ENCODE measurements around the gene AIDA.
"Not testable (repeated sequence)": the region's sequence is repeated elsewhere in the genome, so short reads cannot be mapped to it uniquely, and the experiment has no call there.

AIDA gene, protein sequence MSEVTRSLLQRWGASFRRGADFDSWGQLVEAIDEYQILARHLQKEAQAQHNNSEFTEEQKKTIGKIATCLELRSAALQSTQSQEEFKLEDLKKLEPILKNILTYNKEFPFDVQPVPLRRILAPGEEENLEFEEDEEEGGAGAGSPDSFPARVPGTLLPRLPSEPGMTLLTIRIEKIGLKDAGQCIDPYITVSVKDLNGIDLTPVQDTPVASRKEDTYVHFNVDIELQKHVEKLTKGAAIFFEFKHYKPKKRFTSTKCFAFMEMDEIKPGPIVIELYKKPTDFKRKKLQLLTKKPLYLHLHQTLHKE

DNA sequence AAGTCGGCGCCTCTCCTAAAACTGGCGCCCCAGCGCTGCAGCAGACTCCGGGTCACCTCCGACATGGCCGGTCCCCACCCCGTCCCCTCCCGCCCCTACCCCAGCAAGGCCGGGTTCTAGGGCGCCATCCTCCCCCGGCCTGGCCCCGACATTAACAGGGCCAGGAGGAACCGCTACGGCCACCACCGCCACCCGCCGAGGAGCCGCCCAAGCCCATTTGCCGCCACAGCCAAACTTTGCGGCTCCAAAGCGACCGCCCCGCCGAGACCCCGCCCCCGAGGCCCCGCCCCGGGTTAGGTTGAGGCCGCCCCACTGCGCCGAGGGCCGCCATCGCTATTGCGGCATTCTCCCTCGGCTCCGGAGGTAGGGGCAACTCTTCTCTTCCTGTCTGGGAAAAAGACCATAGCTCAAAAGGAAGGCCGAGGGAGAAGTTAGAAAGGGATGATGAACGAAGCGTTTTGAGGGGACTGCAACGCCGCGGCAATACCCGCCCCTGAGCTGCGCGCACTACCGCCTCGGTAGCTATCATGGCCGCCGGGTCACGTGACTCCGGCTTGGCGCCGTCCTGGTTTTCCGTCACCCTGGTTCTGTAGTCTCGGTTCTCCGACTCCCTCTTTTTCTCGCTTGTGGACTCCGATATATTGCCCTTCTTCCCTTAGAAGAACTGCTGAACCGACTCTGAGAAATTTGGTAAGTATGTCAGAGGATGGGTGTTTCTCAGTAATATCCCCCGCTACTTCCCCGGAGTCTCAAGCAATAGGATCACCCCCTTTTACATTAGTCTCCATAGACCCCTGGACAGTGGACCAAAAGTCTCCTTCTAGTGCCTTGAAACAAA, at the start of gene AIDA, which contains the start of gene BROX:
Gene AIDA, minus strand, starts transcription at position 239 of the 838 bp plus-strand sequence. Its CDS starts 174 bp downstream, at position 65.
Gene BROX, plus strand, starts transcription at position 312 of the 838 bp plus-strand sequence. CDS start 3,136 bp downstream, outside the sequence.
- DNase-seq (ENCODE audit: low read depth) = no peak

- no peak for DNase-seq (ENCODE audit: low read depth)
Observed at GRCh38 chr1:222761083-222761482, 48.8 kb upstream of the AIDA start.

DNA sequence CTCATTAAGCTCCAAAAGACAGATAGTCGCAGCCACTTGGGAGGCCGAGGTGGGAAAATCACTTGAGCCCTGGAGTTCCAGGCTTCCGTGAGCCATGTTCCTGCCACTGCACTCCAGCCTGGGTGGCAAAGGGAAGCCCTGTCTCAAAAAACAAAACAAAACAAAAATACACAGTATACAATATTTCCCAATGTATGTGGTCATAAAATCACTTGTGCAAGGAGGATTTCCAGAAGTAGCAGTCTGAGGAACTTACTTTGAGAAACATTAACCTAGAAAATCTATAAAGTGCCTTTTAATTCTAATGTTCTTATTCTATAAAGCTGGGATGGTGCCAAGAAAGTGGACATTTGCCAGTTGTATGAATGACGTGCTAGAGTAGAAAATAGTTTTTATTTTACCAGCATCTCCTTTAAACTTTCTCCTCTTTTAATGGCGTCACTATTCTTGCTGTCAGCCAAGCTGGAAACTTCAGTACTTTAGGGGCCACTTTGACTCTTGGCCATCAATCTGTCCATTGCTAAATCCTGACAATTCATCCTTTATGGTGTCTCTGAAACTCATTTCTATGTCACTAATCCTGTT, 47.3 kb upstream of the AIDA start:
- DNase-seq (ENCODE audit: low read depth) = no peak

- DNase-seq (ENCODE audit: low read depth) = no peak
Observed at GRCh38 chr1:222757646-222758268, 45.5 kb upstream of the AIDA start.

GRCh38 chr1:222754366-222755139, 42.3 kb upstream of the AIDA start:
- DNase-seq (ENCODE audit: low read depth) = peak; percentile 58

DNA sequence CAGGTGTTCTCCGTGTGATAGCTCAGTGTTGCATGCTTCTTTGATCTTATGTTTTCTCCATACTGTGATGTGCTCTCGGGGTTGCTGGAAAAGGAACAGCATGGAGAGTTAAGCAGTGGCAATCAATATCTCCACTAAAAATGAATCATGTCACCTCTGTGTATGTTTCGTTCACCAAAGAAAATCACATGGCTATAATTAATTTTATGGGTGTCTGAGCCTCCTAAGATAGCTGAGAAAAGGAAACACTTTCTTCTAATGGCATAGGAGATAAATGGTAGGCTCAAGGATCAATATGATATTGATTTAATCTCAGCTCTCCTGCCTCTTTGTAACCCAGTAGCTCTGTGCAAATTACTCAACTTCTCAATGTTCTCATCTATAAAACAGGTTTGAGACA, 39.0 kb upstream of the AIDA start:
- DNase-seq (ENCODE audit: low read depth) = no peak

GRCh38 chr1:222750651-222751050, 38.4 kb upstream of the AIDA start:
- DNase-seq (ENCODE audit: low read depth) = no peak

DNA sequence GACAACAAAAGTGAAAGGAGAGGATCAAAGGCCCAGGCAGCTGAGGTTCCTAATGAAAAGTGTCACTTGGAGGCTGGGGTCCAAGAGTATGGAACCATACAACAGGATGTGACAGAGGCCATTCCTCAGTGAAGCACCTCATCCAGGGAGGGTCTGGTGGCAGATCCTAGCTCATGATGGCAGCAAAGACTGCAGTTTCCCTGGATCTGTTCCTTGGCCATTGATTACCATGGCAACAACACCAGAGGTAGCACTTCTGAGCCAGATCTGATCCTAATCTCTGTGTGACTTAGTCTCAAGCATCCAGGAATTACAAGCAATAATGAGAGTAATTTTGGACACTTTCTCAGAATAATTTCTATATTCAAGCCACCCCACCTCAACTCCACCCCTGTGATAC, 37.6 kb upstream of the AIDA start:
- DNase-seq (ENCODE audit: low read depth) = no peak

DNA sequence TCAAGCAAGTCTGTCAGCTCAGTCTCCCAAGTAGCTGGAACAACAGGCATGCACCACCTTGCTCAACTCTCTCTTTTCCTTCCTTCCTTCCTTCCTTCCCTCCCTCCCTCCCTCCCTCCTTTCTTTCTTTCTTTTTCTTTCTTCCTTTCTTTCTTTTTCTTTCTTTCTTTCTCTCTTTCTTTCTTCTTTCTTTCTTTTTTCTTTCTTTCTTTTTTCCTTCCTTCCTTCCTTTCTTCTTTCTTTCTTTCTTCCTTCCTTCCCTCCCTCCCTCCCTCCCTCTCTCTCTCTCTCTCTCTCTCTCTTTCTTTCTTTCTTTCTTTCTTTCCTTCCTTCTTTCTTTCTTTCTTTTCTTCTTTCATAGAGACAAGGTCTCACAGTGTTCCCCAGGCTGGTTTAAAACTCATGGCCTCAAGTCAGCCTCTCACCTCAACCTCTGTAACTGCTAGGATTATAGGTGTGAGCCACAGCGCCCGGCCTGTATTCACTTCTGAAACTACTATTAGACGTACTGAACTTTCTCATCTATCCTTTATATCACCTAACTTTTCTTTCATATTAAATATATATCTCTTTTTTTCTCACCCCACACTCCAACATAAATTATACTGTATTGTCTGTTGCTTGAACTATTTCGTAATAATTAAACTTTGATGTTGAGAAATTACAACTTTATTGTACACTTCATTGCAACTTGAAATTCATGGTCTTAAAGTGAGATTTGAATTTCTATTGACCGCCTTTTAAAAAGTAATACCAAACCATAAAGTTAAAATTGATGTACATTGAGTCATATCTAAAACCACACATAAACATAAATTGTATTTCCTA, 29.6 kb upstream of the AIDA start:
- not testable (repeated sequence) for DNase-seq (ENCODE audit: low read depth)

- no peak for DNase-seq (ENCODE audit: low read depth)
Observed at GRCh38 chr1:222739929-222740328, 27.6 kb upstream of the AIDA start.

DNA sequence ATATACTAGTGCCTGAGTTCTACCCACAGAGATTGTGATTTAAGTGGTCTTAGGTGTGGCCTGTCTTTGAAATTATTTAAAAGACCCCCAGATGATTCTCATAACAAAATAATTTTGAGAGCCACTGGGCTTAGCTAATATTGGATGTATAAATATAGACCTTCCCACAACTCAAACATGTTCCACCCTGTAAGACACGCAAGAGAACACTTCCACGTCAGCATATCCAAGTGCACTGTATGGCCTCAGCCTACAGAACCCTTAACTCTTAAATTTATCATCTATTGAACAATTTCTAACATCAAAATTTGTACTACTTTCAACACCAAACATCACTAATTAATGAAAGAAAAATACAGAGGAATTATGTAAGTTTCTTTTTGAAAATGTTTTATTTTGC, 27.2 kb upstream of the AIDA start:
- DNase-seq (ENCODE audit: low read depth) = no peak

GRCh38 chr1:222736972-222737371, 24.7 kb upstream of the AIDA start, which contains the start of gene FAM177B:
Gene FAM177B, plus strand, starts transcription at chr1:222737202. Its CDS starts 9,344 bp downstream, at chr1:222746546.
- DNase-seq (ENCODE audit: low read depth) = no peak

DNA sequence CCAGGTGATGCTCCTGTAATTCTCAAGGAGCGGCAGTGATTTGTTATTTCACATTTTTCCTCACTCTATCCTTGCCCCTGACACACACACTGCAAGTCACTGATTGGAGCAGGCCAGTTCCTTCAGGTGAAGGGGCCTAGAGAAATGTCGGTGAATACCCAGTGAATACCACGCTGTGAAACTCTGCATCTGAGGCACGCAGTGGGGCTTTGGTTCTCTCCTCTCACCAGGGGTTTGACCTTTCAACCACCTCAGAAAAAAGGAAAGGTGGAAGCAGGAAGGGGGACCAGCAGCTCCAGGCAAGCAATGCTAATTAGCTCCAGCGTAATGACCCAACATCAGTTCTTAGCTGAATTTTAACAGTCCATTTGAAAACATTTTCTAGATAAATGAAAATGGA, 24.2 kb upstream of the AIDA start:
- DNase-seq (ENCODE audit: low read depth) = no peak

DNA sequence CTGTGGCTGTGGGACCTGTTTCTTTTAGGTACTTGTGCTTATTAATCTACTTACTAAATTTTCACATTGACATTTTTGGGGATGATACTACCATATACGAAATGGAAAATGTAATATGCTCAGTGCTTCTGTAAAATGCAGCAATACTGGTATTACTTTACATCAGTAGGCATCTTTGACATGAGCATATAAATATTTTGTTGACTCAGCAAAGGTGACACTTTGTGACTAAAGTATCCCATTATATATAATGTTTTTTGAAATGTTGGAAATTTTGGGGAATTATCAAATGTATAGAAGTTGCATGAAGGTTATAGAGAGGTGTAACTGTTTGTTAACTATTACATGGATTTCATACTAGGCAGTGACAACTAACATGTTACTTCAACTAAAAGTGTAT, 22.4 kb upstream of the AIDA start:
- no peak for DNase-seq (ENCODE audit: low read depth)

GRCh38 chr1:222732216-222733159, 20.2 kb upstream of the AIDA start:
- DNase-seq (ENCODE audit: low read depth) = no peak

DNA sequence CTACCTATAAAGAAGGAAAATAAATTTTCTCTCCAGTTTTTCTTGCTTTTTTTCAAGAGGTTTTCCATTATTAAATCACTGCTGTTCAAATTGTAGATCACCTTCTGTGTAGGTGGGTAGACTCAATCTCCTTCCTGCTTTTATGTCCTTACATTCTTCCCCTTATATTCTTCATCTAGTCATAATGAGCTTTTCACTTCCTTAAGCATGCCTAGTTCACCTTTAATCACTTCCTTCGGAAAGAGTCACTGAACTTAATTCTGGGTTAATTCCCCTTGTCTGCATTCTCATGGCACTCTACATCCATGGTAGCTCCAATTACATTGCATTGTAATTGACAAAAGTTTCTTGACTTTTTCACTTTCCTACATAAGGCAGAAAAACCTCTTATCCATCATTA, 18.6 kb upstream of the AIDA start:
- DNase-seq (ENCODE audit: low read depth) = no peak

DNA sequence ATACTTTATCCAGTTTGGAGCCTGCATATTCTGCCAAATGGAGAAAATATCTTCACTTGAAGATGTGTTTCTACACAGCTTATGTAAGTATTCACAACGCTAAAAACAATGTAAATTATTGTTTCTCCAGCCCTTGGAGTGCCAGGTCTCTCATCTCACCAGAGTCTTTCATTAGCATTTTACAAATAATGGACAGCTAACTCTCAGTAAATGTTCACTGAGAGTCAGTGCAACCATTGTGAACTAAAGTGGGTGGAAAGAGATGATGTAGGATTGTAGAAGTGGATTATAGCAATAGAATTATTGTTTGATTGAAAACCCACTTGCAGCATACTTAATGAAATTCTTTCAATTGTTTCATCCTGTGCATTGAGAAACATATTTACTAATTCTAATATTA, 16.5 kb upstream of the AIDA start:
- no peak for DNase-seq (ENCODE audit: low read depth)

DNA sequence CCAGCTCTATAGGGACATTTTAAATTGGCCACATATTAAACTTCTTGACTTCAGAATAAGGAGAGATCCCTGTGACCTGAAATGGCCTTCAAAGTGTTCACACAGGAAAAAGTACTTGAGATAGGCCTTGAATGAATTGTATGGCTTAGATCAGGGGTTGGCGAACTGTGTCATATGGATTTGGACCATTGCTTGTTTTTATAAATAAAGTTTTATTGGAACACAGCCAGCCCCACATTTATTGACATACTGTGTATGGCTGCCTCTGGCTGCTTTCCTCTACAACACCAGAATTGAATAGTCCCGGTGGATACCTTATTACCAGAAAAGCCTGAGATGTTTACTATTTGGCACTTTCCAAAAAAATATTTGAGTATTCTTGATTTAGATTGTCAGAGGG, 4.1 kb upstream of the AIDA start:
- no peak for DNase-seq (ENCODE audit: low read depth)

Data from non-pigmented ciliary epithelial cell (primary cell).